HG03095 (cell line): ENCODE results near the gene JMJD1C.
"Not testable (repeated sequence)": the region's sequence is repeated elsewhere in the genome, so short reads cannot be mapped to it uniquely, and the experiment has no call there.

ENCODE experiments used
- ATAC-seq: cut with Tn5 transposase; IDR thresholded peaks from one replicate; pipeline ENCODE4 v1.9.1; 2021; ENCODE audit warnings: moderate library complexity; ENCODE audit not compliant: unreplicated experiment

JMJD1C gene

GRCh38 chr10:63366933-63367332, 98.8 kb downstream of the JMJD1C start:
- ATAC-seq: no peak

GRCh38 chr10:63365976-63366765, 99.6 kb downstream of the JMJD1C start:
- ATAC-seq: no peak

- ATAC-seq: no peak
Observed at GRCh38 chr10:63364918-63365317, 100.9 kb downstream of the JMJD1C start.

GRCh38 chr10:63363951-63364350, 101.8 kb downstream of the JMJD1C start:
- no peak for ATAC-seq

- no peak for ATAC-seq
Observed at GRCh38 chr10:63355682-63356081, 110.1 kb downstream of the JMJD1C start.

GRCh38 chr10:63352976-63353375, 112.8 kb downstream of the JMJD1C start:
- ATAC-seq: no peak

- no peak for ATAC-seq
Observed at GRCh38 chr10:63348245-63348850, 117.4 kb downstream of the JMJD1C start.

- no peak for ATAC-seq
Observed at GRCh38 chr10:63346015-63346441, 119.7 kb downstream of the JMJD1C start.

GRCh38 chr10:63344269-63344668, 121.5 kb downstream of the JMJD1C start:
- no peak for ATAC-seq

GRCh38 chr10:63343476-63343875, 122.3 kb downstream of the JMJD1C start:
- ATAC-seq: no peak

- not testable (repeated sequence) for ATAC-seq
Observed at GRCh38 chr10:63339640-63340039, 126.1 kb downstream of the JMJD1C start.

GRCh38 chr10:63337455-63338251, 128.1 kb downstream of the JMJD1C start:
- no peak for ATAC-seq

GRCh38 chr10:63331586-63331985, 134.2 kb downstream of the JMJD1C start:
- no peak for ATAC-seq

- no peak for ATAC-seq
Observed at GRCh38 chr10:63324495-63324854, 141.3 kb downstream of the JMJD1C start.

- ATAC-seq: no peak
Observed at GRCh38 chr10:63323701-63324494, 141.9 kb downstream of the JMJD1C start.

GRCh38 chr10:63320683-63321082, 145.1 kb downstream of the JMJD1C start:
- no peak for ATAC-seq

GRCh38 chr10:63319231-63319630, 146.5 kb downstream of the JMJD1C start:
- ATAC-seq: no peak

GRCh38 chr10:63318491-63318890, 147.3 kb downstream of the JMJD1C start:
- ATAC-seq: no peak

GRCh38 chr10:63314020-63314419, 151.8 kb downstream of the JMJD1C start:
- ATAC-seq: no peak

- ATAC-seq: no peak
Observed at GRCh38 chr10:63313066-63313717, 152.6 kb downstream of the JMJD1C start.
